Peyer's patch (tissue), 4 donors: ENCODE data around the gene CCL26.

Source experiments
- POLR2A ChIP-seq, 2 donors: fragments of 450-650 bp; IDR thresholded peaks; one replicate each; pipeline ENCODE4 v1.5.1; 2017; ENCODE audit warnings: antibody characterized with exemption in 2 of 2, mild to moderate bottlenecking in 2 of 2, moderate library complexity in 2 of 2
- TF ChIP-seq, protein P1 (sequence below), 6 experiments: fragments of 450-650 bp in 4 of 6; fragments of 200-600 bp in 2 of 6; sonication (generic) in 1 of 6; IDR thresholded peaks; one replicate each; pipeline ENCODE4 v1.5.1; 2017 to 2019; ENCODE audit warnings: antibody characterized with exemption in 6 of 6, mild to moderate bottlenecking in 3 of 6, moderate library complexity in 1 of 6

GRCh38 chr7:75738975-75739795 lies 32.8 kb downstream of the CCL26 start:
- TF ChIP-seq POLR2A (IDR thresholded peaks at IDR 0.05) = peak in 1 of 2 donors; percentile 6
- TF ChIP-seq, protein P1, sequence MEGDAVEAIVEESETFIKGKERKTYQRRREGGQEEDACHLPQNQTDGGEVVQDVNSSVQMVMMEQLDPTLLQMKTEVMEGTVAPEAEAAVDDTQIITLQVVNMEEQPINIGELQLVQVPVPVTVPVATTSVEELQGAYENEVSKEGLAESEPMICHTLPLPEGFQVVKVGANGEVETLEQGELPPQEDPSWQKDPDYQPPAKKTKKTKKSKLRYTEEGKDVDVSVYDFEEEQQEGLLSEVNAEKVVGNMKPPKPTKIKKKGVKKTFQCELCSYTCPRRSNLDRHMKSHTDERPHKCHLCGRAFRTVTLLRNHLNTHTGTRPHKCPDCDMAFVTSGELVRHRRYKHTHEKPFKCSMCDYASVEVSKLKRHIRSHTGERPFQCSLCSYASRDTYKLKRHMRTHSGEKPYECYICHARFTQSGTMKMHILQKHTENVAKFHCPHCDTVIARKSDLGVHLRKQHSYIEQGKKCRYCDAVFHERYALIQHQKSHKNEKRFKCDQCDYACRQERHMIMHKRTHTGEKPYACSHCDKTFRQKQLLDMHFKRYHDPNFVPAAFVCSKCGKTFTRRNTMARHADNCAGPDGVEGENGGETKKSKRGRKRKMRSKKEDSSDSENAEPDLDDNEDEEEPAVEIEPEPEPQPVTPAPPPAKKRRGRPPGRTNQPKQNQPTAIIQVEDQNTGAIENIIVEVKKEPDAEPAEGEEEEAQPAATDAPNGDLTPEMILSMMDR (IDR thresholded peaks at IDR 0.05) = peak in 3 of 6 experiments; percentile 22 to 32 (median 31)
